Measurements from ENCODE around the gene S100A14.

DNA sequence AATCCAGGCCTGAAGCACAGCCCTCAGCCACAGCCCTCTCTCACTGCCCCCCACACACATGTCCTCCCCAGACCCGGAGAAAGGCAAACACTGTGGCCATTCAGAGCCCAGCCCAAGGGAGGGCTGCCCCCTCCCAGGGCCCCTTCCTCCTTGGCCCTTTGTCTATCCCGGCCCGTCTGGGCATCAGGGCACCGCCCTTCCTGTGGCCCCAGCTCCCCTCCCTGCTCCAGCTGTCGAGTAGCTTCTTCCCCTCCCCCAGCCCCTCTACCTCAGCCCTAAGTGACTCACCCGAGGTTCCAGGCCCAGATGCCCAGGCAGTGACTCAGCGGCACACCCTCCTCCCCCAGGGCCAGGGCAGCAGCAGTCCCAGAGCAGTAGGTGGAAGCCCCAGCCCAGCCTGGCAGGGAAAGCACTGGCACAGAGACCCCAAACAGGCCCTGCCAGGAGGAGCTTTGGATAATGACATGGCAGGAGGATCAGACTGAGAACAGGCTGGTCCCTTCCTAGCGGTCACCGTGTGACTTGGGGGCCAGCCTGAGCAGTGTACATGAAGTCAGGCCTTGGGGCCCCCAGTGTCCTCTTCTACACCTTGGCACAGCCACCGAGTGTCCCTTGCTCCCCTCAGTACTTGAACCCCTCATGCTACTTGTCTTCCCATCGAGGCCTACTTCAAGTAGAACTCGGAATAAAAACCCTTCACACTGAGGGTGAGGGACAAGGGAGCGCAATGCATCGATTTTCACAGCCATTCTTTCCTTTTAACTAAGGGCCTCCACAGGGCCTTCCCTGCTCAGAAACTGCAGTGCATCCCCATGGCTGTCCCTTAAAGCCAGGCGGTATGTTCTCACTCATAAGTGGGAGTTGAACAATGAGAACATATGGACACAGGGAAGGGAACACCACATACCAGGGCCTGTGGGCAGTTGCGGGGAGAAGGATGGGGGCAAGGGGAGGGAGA is 49.4 kb downstream of the S100A14 start:
- TF ChIP-seq ZNF668 (CRISPR knock-in tag; IDR thresholded peaks at IDR 0.05): peak; percentile 77; the same call in 1 of the 2 replicates
- TF ChIP-seq, protein P1, sequence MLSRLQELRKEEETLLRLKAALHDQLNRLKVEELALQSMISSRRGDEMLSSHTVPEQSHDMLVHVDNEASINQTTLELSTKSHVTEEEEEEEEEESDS (CRISPR knock-in tag; IDR thresholded peaks at IDR 0.05): no peak
- TF ChIP-seq, protein P2, sequence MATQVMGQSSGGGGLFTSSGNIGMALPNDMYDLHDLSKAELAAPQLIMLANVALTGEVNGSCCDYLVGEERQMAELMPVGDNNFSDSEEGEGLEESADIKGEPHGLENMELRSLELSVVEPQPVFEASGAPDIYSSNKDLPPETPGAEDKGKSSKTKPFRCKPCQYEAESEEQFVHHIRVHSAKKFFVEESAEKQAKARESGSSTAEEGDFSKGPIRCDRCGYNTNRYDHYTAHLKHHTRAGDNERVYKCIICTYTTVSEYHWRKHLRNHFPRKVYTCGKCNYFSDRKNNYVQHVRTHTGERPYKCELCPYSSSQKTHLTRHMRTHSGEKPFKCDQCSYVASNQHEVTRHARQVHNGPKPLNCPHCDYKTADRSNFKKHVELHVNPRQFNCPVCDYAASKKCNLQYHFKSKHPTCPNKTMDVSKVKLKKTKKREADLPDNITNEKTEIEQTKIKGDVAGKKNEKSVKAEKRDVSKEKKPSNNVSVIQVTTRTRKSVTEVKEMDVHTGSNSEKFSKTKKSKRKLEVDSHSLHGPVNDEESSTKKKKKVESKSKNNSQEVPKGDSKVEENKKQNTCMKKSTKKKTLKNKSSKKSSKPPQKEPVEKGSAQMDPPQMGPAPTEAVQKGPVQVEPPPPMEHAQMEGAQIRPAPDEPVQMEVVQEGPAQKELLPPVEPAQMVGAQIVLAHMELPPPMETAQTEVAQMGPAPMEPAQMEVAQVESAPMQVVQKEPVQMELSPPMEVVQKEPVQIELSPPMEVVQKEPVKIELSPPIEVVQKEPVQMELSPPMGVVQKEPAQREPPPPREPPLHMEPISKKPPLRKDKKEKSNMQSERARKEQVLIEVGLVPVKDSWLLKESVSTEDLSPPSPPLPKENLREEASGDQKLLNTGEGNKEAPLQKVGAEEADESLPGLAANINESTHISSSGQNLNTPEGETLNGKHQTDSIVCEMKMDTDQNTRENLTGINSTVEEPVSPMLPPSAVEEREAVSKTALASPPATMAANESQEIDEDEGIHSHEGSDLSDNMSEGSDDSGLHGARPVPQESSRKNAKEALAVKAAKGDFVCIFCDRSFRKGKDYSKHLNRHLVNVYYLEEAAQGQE (IDR thresholded peaks at IDR 0.05; ENCODE audit: borderline replicate concordance): peak; percentile 50
- TF ChIP-seq, protein P2 (CRISPR knock-in tag; IDR thresholded peaks at IDR 0.05; ENCODE audit: low read depth): no peak
- TF ChIP-seq, protein P3, sequence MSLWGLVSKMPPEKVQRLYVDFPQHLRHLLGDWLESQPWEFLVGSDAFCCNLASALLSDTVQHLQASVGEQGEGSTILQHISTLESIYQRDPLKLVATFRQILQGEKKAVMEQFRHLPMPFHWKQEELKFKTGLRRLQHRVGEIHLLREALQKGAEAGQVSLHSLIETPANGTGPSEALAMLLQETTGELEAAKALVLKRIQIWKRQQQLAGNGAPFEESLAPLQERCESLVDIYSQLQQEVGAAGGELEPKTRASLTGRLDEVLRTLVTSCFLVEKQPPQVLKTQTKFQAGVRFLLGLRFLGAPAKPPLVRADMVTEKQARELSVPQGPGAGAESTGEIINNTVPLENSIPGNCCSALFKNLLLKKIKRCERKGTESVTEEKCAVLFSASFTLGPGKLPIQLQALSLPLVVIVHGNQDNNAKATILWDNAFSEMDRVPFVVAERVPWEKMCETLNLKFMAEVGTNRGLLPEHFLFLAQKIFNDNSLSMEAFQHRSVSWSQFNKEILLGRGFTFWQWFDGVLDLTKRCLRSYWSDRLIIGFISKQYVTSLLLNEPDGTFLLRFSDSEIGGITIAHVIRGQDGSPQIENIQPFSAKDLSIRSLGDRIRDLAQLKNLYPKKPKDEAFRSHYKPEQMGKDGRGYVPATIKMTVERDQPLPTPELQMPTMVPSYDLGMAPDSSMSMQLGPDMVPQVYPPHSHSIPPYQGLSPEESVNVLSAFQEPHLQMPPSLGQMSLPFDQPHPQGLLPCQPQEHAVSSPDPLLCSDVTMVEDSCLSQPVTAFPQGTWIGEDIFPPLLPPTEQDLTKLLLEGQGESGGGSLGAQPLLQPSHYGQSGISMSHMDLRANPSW (CRISPR knock-in tag; IDR thresholded peaks at IDR 0.05): no peak
- no peak for TF ChIP-seq ZNF274 (IDR thresholded peaks at IDR 0.05; ENCODE audit: borderline replicate concordance, low read depth, low read length)
- no peak for TF ChIP-seq NR2F6 (CRISPR knock-in tag; IDR thresholded peaks at IDR 0.05)
- TF ChIP-seq HDAC8 (tag; IDR thresholded peaks at IDR 0.05): peak; percentile 79; the same call in 1 of the 2 replicates
- TF ChIP-seq, protein P4, sequence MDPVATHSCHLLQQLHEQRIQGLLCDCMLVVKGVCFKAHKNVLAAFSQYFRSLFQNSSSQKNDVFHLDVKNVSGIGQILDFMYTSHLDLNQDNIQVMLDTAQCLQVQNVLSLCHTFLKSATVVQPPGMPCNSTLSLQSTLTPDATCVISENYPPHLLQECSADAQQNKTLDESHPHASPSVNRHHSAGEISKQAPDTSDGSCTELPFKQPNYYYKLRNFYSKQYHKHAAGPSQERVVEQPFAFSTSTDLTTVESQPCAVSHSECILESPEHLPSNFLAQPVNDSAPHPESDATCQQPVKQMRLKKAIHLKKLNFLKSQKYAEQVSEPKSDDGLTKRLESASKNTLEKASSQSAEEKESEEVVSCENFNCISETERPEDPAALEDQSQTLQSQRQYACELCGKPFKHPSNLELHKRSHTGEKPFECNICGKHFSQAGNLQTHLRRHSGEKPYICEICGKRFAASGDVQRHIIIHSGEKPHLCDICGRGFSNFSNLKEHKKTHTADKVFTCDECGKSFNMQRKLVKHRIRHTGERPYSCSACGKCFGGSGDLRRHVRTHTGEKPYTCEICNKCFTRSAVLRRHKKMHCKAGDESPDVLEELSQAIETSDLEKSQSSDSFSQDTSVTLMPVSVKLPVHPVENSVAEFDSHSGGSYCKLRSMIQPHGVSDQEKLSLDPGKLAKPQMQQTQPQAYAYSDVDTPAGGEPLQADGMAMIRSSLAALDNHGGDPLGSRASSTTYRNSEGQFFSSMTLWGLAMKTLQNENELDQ (CRISPR knock-in tag; IDR thresholded peaks at IDR 0.05; ENCODE audit: borderline replicate concordance): no peak

Data from K562 (cell line).